ENCODE data around the gene IL10RB.
"Not testable (repeated sequence)": the region's sequence is repeated elsewhere in the genome, so short reads cannot be mapped to it uniquely, and the experiment has no call there.

IL10RB gene

GRCh38 chr21:33266050-33266788 is at the start of gene IL10RB:
Gene IL10RB (plus strand): TSS chr21:33266367. CDS start chr21:33266466, 99 bp downstream.
- DNase-seq = peak; percentile 66

GRCh38 chr21:33217138-33217520 is 49.0 kb upstream of the IL10RB start:
- DNase-seq = no peak

DNA sequence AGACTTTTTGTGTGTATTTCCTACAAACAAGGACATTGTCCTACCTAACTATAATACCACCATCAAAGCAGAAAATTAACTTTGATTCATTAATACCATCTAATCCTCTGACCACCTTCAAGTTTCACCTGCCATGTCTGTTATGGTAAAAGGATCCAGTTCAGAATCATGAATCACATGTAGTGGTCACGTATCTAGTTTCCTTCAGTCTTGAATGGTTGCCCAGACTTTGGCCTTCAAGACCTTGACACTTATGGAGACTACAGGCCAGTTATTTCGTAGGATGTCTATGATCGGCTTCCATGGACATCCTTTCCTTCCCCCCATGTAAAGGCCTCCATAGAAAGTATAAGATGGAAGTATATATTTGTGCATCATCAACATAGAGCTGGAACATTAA is 46.9 kb upstream of the IL10RB start:
- no peak for DNase-seq

- DNase-seq = no peak
Measured at GRCh38 chr21:33219954-33220353, 46.2 kb upstream of the IL10RB start.

DNA sequence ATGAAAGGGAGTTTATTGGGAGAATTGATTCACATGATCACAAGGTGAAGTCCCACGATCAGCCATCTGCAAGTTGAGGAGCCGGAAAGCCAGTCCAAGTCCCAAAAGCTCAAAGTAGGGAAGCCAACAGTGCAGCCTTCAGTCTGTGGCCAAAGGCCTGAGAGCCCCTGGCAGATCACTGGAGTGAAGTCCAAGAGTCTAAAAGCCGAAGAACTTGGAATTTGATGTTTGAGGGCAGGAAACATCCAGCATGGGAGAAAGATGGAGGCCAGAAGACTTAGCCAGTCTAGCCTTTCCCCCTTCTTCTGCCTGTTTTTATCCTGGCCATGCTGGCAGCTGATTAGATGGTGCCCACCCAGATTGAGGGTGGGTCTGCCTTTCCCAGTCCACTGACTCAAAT is 40.8 kb upstream of the IL10RB start:
- not testable (repeated sequence) for DNase-seq

GRCh38 chr21:33228455-33228854 is 37.7 kb upstream of the IL10RB start:
- DNase-seq = no peak

DNA sequence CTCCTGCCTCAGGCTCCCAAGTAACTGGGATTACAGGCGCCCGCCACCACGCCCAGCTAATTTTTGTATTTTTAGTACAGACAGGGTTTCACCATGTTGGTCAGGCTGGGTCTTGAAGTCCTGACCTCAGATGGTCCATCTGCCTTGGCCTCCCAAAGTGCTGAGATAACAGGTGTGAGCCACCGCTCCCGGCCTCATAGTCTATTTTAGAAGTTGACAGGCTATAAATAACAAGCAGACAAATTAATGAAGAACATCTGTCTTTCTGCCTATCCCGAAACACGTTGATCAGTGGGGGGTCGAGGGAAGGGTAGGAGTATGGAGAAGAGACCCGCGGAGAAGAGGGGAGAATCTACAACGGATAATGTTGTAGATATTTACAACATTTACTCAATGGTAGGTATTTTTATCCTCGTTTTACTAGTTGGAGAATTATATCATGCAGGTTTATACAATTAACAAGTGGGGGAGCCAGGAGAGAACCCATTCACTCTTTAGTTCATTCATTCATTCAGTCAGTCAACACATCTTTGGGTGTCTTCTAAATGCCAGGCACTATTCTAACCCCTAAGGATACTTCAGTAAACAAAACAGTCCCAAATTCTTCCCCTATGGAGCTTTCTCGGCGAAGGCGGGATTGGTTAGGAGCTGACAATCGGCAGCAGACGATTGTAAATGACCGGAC is 36.9 kb upstream of the IL10RB start:
- DNase-seq = no peak

DNA sequence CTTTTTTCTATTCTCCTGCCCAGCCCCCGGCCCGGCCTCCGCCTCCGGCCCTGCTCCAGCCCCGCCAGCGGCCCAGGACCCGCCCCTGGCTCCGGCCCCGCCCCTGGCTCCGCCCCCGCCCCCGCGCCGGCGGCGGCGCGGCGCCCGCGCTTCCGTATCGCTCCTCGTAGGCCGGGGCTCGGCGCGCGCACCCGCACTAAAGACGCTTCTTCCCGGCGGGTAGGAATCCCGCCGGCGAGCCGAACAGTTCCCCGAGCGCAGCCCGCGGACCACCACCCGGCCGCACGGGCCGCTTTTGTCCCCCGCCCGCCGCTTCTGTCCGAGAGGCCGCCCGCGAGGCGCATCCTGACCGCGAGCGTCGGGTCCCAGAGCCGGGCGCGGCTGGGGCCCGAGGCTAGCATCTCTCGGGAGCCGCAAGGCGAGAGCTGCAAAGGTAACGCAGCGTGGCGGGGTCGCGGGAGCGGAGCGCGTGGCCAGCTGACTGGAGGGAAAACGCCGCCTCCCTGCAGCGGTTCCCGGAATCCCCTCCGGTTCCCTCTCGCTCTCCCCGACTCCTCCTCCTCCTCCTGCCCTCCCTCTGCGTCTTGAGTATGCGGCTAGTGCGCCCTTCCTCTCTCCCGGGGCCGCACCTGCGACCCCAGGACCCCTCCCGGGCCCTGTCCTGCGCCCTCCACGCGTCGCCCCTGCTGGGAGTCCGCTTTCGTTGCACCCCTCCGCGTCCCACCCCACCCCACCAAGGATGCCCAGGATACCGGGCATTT is 36.2 kb upstream of the IL10RB start, which contains the start of gene IFNAR2:
Gene IFNAR2, plus strand, starts transcription at position 155 of the 761 bp plus-strand sequence. CDS start 11,985 bp downstream, outside the sequence.
- peak; percentile 86 for DNase-seq

DNA sequence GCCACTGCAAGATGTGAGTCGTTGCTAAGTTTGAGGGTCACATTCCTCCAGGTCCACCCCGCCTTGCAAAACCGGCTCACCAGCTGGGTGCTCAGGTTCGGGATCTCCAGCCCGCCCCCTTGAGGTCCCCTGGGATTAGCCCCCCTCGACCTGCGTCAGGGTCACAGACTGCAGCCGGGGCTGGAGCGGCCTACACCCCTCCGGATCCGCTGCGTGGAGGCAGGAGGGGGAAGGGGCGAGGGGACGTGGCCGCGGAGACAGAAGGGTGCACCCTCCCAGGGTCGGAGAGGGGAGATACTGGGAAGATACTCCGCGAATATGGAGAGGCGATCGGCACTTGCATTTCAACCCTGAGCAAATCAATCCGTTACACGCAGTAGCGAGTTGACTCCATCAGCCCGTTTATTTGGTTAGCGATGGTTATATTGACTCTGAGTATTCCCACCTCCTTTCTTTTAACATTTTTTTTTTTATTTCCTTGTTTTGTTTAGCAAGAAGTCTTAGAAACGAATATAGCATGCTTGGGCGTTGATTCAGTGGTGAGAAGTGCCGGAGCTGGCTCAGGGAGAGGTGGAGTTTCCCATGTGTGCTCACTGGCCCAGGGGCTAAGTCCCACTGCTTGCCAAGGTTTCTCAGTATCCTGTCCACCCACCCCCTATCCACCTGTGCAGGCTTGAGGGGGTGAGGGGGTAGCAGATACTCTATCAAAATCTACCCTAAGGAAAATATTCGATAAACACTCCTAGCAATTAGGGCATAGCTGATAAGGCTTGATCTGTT is 35.4 kb upstream of the IL10RB start:
- DNase-seq = no peak

- no peak for DNase-seq
Measured at GRCh38 chr21:33231526-33231925, 34.6 kb upstream of the IL10RB start.

GRCh38 chr21:33232291-33233034 is 33.7 kb upstream of the IL10RB start:
- no peak for DNase-seq

DNA sequence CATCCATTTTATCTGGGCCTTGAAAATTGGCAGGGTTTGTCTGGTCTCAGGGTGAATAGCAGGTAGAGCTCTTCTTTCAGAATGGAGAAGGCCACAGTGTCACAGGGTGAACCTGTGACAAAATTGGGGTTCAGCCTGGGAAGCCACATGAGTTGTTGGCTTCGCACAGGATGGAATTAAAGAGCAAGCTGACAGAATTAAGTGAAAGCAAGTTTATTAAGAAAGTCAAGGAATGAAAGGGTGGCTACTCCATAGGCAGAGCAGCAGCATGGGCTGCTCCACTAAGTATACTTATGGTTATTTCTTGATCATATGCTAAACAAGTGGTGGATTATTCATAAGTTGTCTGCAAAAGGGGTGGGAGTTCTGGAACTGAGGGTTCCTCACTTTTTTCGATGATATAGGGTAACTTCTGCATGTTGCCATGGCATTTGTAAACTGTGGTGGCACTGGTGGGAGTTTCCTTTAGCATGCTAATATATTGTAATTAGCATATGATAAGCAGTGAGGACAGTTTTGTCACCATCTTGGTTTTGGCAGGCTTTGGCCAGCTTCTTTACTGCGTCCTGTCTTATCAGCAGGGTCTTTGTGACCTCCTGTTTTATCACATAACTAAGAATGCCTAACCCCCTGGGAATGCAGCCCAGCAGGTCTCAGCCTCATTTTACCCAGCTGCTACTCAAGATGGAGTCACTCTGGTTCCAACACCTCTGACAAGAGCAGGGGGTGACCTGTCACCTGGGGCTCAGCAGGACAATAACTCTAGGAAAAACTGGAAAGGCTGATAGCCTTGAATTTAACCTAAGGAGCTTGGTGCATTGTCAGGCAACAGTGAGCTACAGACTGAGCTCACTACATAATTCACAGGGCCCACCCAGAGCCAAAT is 31.3 kb upstream of the IL10RB start:
- DNase-seq = no peak

DNA sequence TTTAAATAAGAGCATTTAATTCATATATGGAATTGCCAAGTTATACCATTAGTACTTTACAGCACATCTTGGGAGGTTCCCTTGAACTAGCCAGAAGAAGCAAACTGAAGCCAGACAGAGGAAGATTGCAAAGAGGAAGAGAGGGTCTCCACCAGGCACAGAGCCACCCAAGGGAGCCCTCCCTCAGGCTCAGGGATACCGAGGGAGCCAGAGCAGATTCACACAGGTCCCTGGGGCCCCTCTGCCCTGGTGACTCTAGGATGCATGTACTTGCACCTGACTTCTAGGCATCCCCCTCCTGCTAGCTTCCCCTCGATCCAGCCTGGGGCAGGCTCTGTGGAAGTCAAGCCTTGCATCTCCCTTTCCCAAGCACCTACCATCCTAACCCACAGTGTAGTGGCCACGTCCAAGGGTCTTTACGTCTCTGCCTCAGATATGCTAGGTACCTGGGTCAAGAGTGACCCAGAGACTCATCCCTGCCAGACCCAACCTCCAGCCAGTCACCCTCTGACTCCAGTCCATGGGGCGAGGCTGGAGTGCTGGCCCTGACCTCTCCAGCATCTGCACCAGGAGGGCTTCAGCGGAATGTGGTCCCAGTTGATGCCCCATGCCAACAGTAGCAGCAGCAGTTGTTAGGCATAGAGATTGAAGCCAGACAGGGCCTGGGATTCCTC is 30.0 kb upstream of the IL10RB start:
- DNase-seq = no peak

GRCh38 chr21:33236766-33237165 is 29.4 kb upstream of the IL10RB start:
- DNase-seq = no peak

DNA sequence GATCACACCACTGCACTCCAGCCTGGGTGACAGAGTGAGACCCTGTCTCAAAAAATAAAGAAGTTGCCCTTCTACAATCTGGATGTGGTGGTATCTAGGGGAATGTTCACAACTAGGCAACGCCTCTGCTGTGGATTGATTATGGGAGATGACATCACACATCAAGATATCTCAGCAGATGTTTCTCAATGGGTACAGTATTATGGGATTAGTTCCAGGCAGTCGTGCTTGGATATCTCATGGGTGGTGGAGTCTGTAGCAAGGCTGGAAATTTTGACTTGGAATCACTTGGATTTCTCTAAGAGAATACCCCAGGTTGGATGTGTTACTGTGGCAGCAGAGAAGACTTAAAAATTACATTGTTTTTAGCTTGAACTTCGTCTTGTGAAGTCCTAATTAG is 28.7 kb upstream of the IL10RB start:
- DNase-seq = no peak

DNA sequence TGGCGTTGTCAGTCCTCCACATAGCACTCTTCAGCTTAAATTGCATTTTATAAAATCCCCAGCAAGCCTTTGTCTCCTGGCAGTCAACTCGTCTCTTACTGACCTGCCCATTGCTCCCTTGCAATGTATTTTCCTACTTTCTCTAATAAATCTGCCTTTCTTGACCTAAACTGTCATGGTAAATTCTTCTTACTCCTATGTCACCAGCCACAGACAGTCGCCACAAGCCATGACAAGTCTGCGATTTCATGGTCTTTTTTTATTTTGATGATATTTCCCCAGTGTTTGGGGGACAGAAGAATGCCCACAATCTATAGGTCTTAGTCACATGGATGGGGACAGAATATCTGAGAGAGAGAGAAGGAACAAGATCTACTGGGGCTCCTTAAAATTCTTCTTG is 28.0 kb upstream of the IL10RB start:
- no peak for DNase-seq

- DNase-seq = no peak
Measured at GRCh38 chr21:33238565-33239255, 27.5 kb upstream of the IL10RB start.

DNA sequence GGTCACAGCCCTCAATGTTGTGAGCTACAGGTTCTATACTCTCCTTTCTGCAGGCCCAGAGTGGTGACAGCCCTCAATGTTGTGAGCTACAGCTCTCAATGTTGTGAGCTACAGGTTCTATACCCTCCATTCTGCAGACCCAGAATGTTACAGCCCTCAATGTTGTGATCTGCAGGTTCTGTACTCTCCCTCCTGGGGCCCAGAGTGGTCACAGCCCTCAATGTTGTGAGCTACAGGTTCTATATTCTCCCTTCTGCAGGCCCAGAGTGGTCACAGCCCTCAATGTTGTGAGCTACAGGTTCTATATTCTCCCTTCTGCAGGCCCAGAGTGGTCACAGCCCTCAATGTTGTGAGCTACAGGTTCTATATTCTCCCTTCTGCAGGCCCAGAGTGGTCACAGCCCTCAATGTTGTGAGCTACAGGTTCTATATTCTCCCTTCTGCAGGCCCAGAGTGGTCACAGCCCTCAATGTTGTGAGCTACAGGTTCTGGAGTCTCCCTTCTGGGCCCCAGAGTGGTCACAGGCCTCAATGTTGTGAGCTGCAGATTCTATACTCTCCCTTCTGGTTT is 26.5 kb upstream of the IL10RB start:
- DNase-seq = not testable (repeated sequence)

DNA sequence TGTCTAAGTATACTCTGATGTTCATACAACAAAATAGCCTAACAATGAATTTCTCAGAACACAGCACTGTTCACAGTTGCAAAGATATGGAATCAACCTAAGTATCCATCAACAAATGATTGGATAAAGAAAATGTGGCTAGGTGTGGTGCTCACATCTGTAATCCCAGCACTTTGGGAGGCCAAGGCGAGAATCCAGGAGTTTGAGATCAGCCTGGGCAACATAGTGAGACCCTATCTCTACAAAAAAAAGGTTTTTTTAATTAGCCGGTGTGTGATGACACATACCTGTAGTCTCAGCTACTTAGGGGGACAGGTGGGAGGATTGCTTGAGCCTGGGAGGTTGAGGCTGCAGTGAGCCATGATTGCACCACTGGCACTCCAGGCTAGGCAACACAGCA is 25.8 kb upstream of the IL10RB start:
- no peak for DNase-seq

Data from KG1 (cell line).